Neural cell (in vitro differentiated cells): Measurements from ENCODE around the gene ANAPC15. TPM values are rescaled to one million over a fixed set of nuclear protein-coding genes. Genes with fewer than 3 reads are reported as not detected.
A peak's percentile ranks its signal among the peaks of the same experiment; 100 is the strongest.

ENCODE experiments used
- H2AFZ ChIP-seq: fragments of 200-600, 300-800 bp; sonication (generic), shearing (Covaris generic); 2 replicates; pipeline ENCODE4 v1.6.0; 2014; ENCODE audit warnings: low read depth, mild to moderate bottlenecking, antibody characterized with exemption, low read length, moderate library complexity
- H3F3A ChIP-seq: fragments of 200-600 bp; shearing (Covaris generic); 2 replicates; pipeline ENCODE4 v1.6.1; 2016; ENCODE audit warnings: mild to moderate bottlenecking, moderate library complexity, mixed read lengths, antibody characterized with exemption, low read length; ENCODE audit not compliant: insufficient read depth, poor library complexity, severe bottlenecking
- H3K27ac ChIP-seq: fragments of 200-600, 300-800 bp; sonication (generic), shearing (Covaris generic); 2 replicates; pipeline ENCODE4 v1.5.1; 2014; ENCODE audit warnings: mild to moderate bottlenecking, low read length, moderate library complexity
- H3K27me3 ChIP-seq: fragments of 300-800, 200-600 bp; sonication (generic), shearing (Covaris generic); 2 replicates; pipeline ENCODE4 v1.6.0; 2014; ENCODE audit warnings: mild to moderate bottlenecking, low read depth, low read length, moderate library complexity; ENCODE audit not compliant: insufficient read depth
- H3K36me3 ChIP-seq: fragments of 300-800, 200-600 bp; sonication (generic), shearing (Covaris generic); 2 replicates; pipeline ENCODE4 v1.5.1; 2014; ENCODE audit warnings: mild to moderate bottlenecking, antibody characterized with exemption, low read length, moderate library complexity; ENCODE audit not compliant: insufficient read depth
- H3K4me2 ChIP-seq: fragments of 300-800, 200-600 bp; sonication (generic), shearing (Covaris generic); 2 replicates; pipeline ENCODE4 v1.6.0; 2014; ENCODE audit warnings: mild to moderate bottlenecking, low read length
- H3K4me3 ChIP-seq: fragments of 300-800, 200-600 bp; sonication (generic), shearing (Covaris generic); 2 replicates; pipeline ENCODE4 v1.5.1; 2014; ENCODE audit warnings: mild to moderate bottlenecking, low read length, moderate library complexity
- H3K79me2 ChIP-seq: fragments of 200-600 bp; shearing (Covaris generic); replicated peaks from 2 replicates; pipeline ENCODE4 v1.6.0; 2014; ENCODE audit warnings: mild to moderate bottlenecking, low read length, moderate library complexity; ENCODE audit not compliant: insufficient read depth
- H3K9ac ChIP-seq: fragments of 300-800, 200-600 bp; sonication (generic), shearing (Covaris generic); 2 replicates; pipeline ENCODE4 v1.6.1; 2016; ENCODE audit warnings: mild to moderate bottlenecking, low read length, mixed read lengths
- H3K9me2 ChIP-seq: fragments of 200-600 bp; shearing (Covaris generic); 2 replicates; pipeline ENCODE4 v1.6.1; 2016; ENCODE audit warnings: mild to moderate bottlenecking, low read length, mixed read lengths; ENCODE audit not compliant: insufficient read depth
- H3K9me3 ChIP-seq: fragments of 200-600, 300-800 bp; sonication (generic), shearing (Covaris generic); 2 replicates; pipeline ENCODE4 v1.6.1; 2016; ENCODE audit warnings: mild to moderate bottlenecking, mixed run types, low read length, moderate library complexity, mixed read lengths
- H4K20me1 ChIP-seq: fragments of 200-600 bp; shearing (Covaris generic); 2 replicates; pipeline ENCODE4 v1.6.1; 2016; ENCODE audit warnings: mild to moderate bottlenecking, mixed run types; ENCODE audit not compliant: insufficient read depth
- CTCF ChIP-seq: fragments of 450-650 bp; IDR thresholded peaks from 2 replicates; pipeline ENCODE4 v1.5.1; 2014; ENCODE audit warnings: antibody characterized with exemption, mild to moderate bottlenecking, moderate library complexity; ENCODE audit not compliant: poor library complexity, severe bottlenecking
- EP300 ChIP-seq: fragments of 450-650 bp; conservative IDR thresholded peaks from 2 replicates; pipeline ENCODE4 v1.6.1; 2014; ENCODE audit warnings: antibody characterized with exemption, mild to moderate bottlenecking, moderate library complexity; ENCODE audit not compliant: poor library complexity, severe bottlenecking
- EZH2 ChIP-seq: fragments of 200-600, 300-800 bp; shearing (Covaris generic), sonication (generic); IDR thresholded peaks from 2 replicates; pipeline ENCODE4 v1.6.1; 2014; ENCODE audit warnings: antibody characterized with exemption, low read length, borderline replicate concordance, mild to moderate bottlenecking; ENCODE audit not compliant: insufficient read depth, poor library complexity, severe bottlenecking
- MXI1 ChIP-seq: fragments of 450-650 bp; conservative IDR thresholded peaks from 2 replicates; pipeline ENCODE4 v1.6.1; 2014; ENCODE audit warnings: antibody characterized with exemption, mild to moderate bottlenecking; ENCODE audit not compliant: poor library complexity, severe bottlenecking
- POLR2AphosphoS5 ChIP-seq: IDR thresholded peaks from 2 replicates; pipeline ENCODE4 v1.6.1; 2012
- RAD21 ChIP-seq: fragments of 450-650 bp; conservative IDR thresholded peaks from 2 replicates; pipeline ENCODE4 v1.6.1; 2014; ENCODE audit warnings: antibody characterized with exemption, mild to moderate bottlenecking, moderate library complexity
- REST ChIP-seq: IDR thresholded peaks from 2 replicates; pipeline ENCODE4 v1.6.1; 2012; ENCODE audit warnings: borderline replicate concordance
- SMC3 ChIP-seq: fragments of 450-650 bp; conservative IDR thresholded peaks from 2 replicates; pipeline ENCODE4 v1.6.1; 2014; ENCODE audit warnings: antibody characterized with exemption, mild to moderate bottlenecking, moderate library complexity; ENCODE audit not compliant: poor library complexity
- TAF1 ChIP-seq: IDR thresholded peaks from 2 replicates; pipeline ENCODE4 v1.6.1; 2012; ENCODE audit warnings: low read depth
- polyA plus RNA-seq: library from polyadenylated mRNA; depleted of rRNA; stranded (reverse); fragments of >200 nt; gene quantifications from 2 replicates; pipeline ENCODE4 v1.2.3, GENCODE V29; 2014

ANAPC15 gene
- polyA plus RNA-seq, 1 donor from 2014 or later = 64.6 TPM

DNA sequence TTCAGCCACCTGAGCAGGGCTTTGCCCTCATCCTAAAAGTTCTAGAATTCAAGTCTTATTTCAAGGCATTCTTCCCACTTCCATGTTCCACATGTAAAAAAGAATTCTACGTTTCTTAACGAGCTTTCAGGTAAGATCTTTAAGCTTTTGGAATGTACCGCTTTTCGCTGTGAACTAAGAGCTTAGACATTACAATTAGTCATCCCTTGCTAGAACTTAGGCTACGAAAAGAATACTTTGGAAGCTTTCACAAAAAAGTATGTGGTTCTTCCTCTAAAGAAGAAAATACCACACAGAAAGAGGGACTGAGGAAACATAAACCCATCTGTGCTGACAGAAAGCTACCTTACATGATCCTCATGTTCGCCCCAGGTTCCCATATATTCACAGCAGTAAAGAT is 34.0 kb downstream of the ANAPC15 start:
- H3K27me3 ChIP-seq = no peaks in the 10 kb centered on the region
- no peaks in the 10 kb centered on the region for H3K36me3 ChIP-seq
- no peaks in the 10 kb centered on the region for H3K9me2 ChIP-seq
- H3K4me3 ChIP-seq = peak overlapping the region; percentile 73
- H3K27ac ChIP-seq = no peak overlapping the region
- no peak overlapping the region for H2AFZ ChIP-seq
- no peaks in the 10 kb centered on the region for H4K20me1 ChIP-seq
- H3K9ac ChIP-seq = no peak overlapping the region
- no peaks in the 10 kb centered on the region for H3K9me3 ChIP-seq
- peaks cover 59% of the 10 kb centered on the region for H3K79me2 ChIP-seq
- TF ChIP-seq CTCF = no peak
- TF ChIP-seq POLR2AphosphoS5 = no peak
- no peak for TF ChIP-seq TAF1
- no peak for TF ChIP-seq REST
- no peak for TF ChIP-seq SMC3
- no peak for TF ChIP-seq RAD21
- TF ChIP-seq MXI1 = no peak
- TF ChIP-seq EP300 = no peak
- H3K4me2 ChIP-seq = peak overlapping the region; percentile 57
- H3F3A ChIP-seq = no peaks in the 10 kb centered on the region

- Histone ChIP-seq H2AFZ (no peak overlapping the region), H3K36me3 (no peaks in the 10 kb centered on the region), H3K4me2 (no peak overlapping the region), H3K27ac (no peak overlapping the region), H4K20me1 (no peaks in the 10 kb centered on the region), H3F3A (no peaks in the 10 kb centered on the region), H3K4me3 (no peak overlapping the region), H3K9ac (no peak overlapping the region), H3K79me2 (peaks cover 73% of the 10 kb centered on the region), H3K27me3 (no peaks in the 10 kb centered on the region), H3K9me3 (no peaks in the 10 kb centered on the region), H3K9me2 (no peaks in the 10 kb centered on the region)
- no peak for TF ChIP-seq MXI1
Measured at GRCh38 chr11:72075756-72076155, 36.7 kb downstream of the ANAPC15 start.

DNA sequence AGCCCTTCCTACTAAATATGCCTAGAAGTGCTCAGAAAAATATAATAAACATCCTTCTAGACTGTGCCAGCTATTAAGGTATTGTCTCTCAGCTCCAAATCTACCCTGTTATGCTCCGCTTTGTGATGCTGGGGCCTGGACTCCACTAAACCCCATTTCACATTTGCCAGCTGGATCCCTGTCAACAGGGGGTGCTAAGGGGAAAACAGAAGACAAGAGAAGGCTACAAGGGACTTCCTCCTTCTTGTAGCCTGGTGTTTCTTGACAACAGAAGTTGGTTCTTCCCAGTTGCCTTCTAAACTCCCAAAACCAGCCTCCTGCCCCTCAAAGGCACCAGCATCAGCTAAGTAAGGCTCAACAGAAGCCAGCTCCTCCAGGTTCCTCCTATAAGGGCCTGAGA is 37.4 kb downstream of the ANAPC15 start:
- Histone ChIP-seq H3K27me3 (no peaks in the 10 kb centered on the region), H3K36me3 (no peaks in the 10 kb centered on the region), H3K9me2 (no peaks in the 10 kb centered on the region), H4K20me1 (no peaks in the 10 kb centered on the region), H2AFZ (no peak overlapping the region), H3K4me3 (no peak overlapping the region), H3F3A (no peaks in the 10 kb centered on the region), H3K9me3 (no peaks in the 10 kb centered on the region), H3K9ac (no peak overlapping the region), H3K79me2 (peaks cover 71% of the 10 kb centered on the region), H3K4me2 (no peak overlapping the region), H3K27ac (no peak overlapping the region)
- TF ChIP-seq REST (no peak), MXI1 (no peak), EZH2 (no peak), RAD21 (no peak), EP300 (no peak), SMC3 (no peak), TAF1 (no peak), CTCF (no peak), POLR2AphosphoS5 (no peak)
